Activated CD8-positive, alpha-beta T cell treated with anti-CD3 and anti-CD28 coated beads, Interleukin-2, amount 10 ng/mL, durations not matched to agents 7 days and 5 days (primary cell): ENCODE measurements around the gene CLIC6. TPM values are rescaled to one million over a fixed set of nuclear protein-coding genes. Genes with fewer than 3 reads are reported as not detected.

Experiments
- ATAC-seq: fragments of 150-1000 bp; cut with Tn5 transposase; one replicate; pipeline ENCODE4 v1.10.0; 2021; ENCODE audit warnings: moderate library complexity
- CTCF ChIA-PET: fragments of 350-600 bp; sonication (Branson Sonifier 250); formaldehyde crosslinking; loops from one replicate; lab custom pipeline; 2021; ENCODE audit warnings: antibody characterized with exemption; lab: Charles Lee
- POLR2A ChIA-PET: fragments of 350-600 bp; sonication (Branson Sonifier 250); formaldehyde crosslinking; loops from one replicate; lab custom pipeline; 2021; ENCODE audit warnings: antibody characterized with exemption; lab: Charles Lee
- DNase-seq: peaks from one replicate; pipeline ENCODE4 v3.0.0-alpha.2; 2020
- H3K27ac Mint-ChIP-seq: one replicate; pipeline ENCODE4 v1.8.0; 2021; ENCODE audit warnings: mild to moderate bottlenecking, mixed read lengths
- H3K27me3 Mint-ChIP-seq: one replicate; pipeline ENCODE4 v1.8.0; 2021; ENCODE audit warnings: low read depth, mixed read lengths
- H3K36me3 Mint-ChIP-seq: one replicate; pipeline ENCODE4 v1.8.0; 2021; ENCODE audit warnings: low read depth, mixed read lengths
- H3K4me1 Mint-ChIP-seq: one replicate; pipeline ENCODE4 v1.8.0; 2021; ENCODE audit warnings: low read depth, mixed read lengths
- H3K4me3 Mint-ChIP-seq: one replicate; pipeline ENCODE4 v1.8.0; 2021; ENCODE audit warnings: mild to moderate bottlenecking, mixed read lengths
- H3K9me3 Mint-ChIP-seq: one replicate; pipeline ENCODE4 v1.8.0; 2022; ENCODE audit warnings: mixed read lengths; ENCODE audit not compliant: insufficient read depth
- total RNA-seq, 2 experiments: library from RNA; stranded (reverse); gene quantifications; one replicate each; pipeline ENCODE4 v1.2.3, GENCODE V29; 2021

Gene CLIC6
- total RNA-seq, 2 experiments from 2014 or later = 0.08 to 0.21 TPM

- ATAC-seq (no peak), DNase-seq (no peak)
- Mint-ChIP-seq H3K27me3 (peaks cover 15% of the 10 kb centered on the region), H3K36me3 (peaks cover 5% of the 10 kb centered on the region), H3K4me3 (no peak overlapping the region), H3K9me3 (peaks cover 21% of the 10 kb centered on the region), H3K4me1 (no peaks in the 10 kb centered on the region), H3K27ac (no peak overlapping the region)
- ChIA-PET CTCF (interaction anchor here (1.0 kb wide), 1 partner anchor 8 kb away, joined by 7 read pairs; no protein-coding TSS in a partner anchor), POLR2A (no interaction called here)
These were observed 15.5 kb downstream of the CLIC6 start for GRCh38 chr21:34684174-34684876.

- CTCF ChIA-PET = interaction anchor here (1.7 kb wide), 1 partner anchor 59 kb away, joined by 5 read pairs; no protein-coding TSS in a partner anchor
- Mint-ChIP-seq H3K36me3 (no peaks in the 10 kb centered on the region), H3K27me3 (peaks cover 16% of the 10 kb centered on the region), H3K27ac (no peak overlapping the region), H3K4me1 (no peaks in the 10 kb centered on the region), H3K4me3 (no peak overlapping the region), H3K9me3 (peaks cover 5% of the 10 kb centered on the region)
- no peak for DNase-seq
- ATAC-seq = no peak
- POLR2A ChIA-PET = no interaction called here
These were observed 18.3 kb downstream of the CLIC6 start for GRCh38 chr21:34687065-34687464.

GRCh38 chr21:34687745-34688144 lies 19.0 kb downstream of the CLIC6 start:
- H3K27ac Mint-ChIP-seq = no peak overlapping the region
- peaks cover 19% of the 10 kb centered on the region for H3K27me3 Mint-ChIP-seq
- no peak for ATAC-seq
- H3K4me1 Mint-ChIP-seq = no peaks in the 10 kb centered on the region
- DNase-seq = no peak
- no peaks in the 10 kb centered on the region for H3K36me3 Mint-ChIP-seq
- H3K4me3 Mint-ChIP-seq = no peak overlapping the region
- ChIA-PET POLR2A (no interaction called here), CTCF (interaction anchor here (1.7 kb wide), 1 partner anchor 58 kb away, joined by 5 read pairs; no protein-coding TSS in a partner anchor)
- peaks cover 4% of the 10 kb centered on the region for H3K9me3 Mint-ChIP-seq

- CTCF ChIA-PET = interaction anchor here (1.7 kb wide), 1 partner anchor 57 kb away, joined by 5 read pairs; no protein-coding TSS in a partner anchor
- Mint-ChIP-seq H3K9me3 (peaks cover 2% of the 10 kb centered on the region), H3K36me3 (no peaks in the 10 kb centered on the region), H3K27ac (no peak overlapping the region), H3K4me3 (no peak overlapping the region), H3K4me1 (no peaks in the 10 kb centered on the region), H3K27me3 (peaks cover 21% of the 10 kb centered on the region)
- DNase-seq (no peak), ATAC-seq (no peak)
- POLR2A ChIA-PET = no interaction called here
These were observed 19.4 kb downstream of the CLIC6 start for GRCh38 chr21:34688145-34688544.

- DNase-seq (no peak), ATAC-seq (no peak)
- Mint-ChIP-seq H3K36me3 (no peaks in the 10 kb centered on the region), H3K4me1 (peaks cover 5% of the 10 kb centered on the region), H3K4me3 (no peak overlapping the region), H3K27me3 (peaks cover 18% of the 10 kb centered on the region), H3K27ac (no peak overlapping the region), H3K9me3 (no peaks in the 10 kb centered on the region)
- CTCF ChIA-PET = no interaction called here
- POLR2A ChIA-PET = no interaction called here
These were observed 19.9 kb downstream of the CLIC6 start for GRCh38 chr21:34688715-34689114.

- peaks cover 17% of the 10 kb centered on the region for H3K27me3 Mint-ChIP-seq
- H3K4me3 Mint-ChIP-seq = no peak overlapping the region
- ATAC-seq (no peak), DNase-seq (no peak)
- H3K9me3 Mint-ChIP-seq = no peaks in the 10 kb centered on the region
- CTCF ChIA-PET = interaction anchor here (1.0 kb wide), 1 partner anchor 1150 kb away, joined by 3 read pairs; no protein-coding TSS in a partner anchor
- no peak overlapping the region for H3K27ac Mint-ChIP-seq
- POLR2A ChIA-PET = no interaction called here
- H3K4me1 Mint-ChIP-seq = peaks cover 5% of the 10 kb centered on the region
- no peaks in the 10 kb centered on the region for H3K36me3 Mint-ChIP-seq
These were observed 21.4 kb downstream of the CLIC6 start for GRCh38 chr21:34690041-34690792.

- DNase-seq = no peak
- no peak for ATAC-seq
- peaks cover 18% of the 10 kb centered on the region for H3K27me3 Mint-ChIP-seq
- H3K36me3 Mint-ChIP-seq = no peaks in the 10 kb centered on the region
- H3K4me1 Mint-ChIP-seq = peaks cover 5% of the 10 kb centered on the region
- no peaks in the 10 kb centered on the region for H3K9me3 Mint-ChIP-seq
- CTCF ChIA-PET = interaction anchor here (1.0 kb wide), 1 partner anchor 1149 kb away, joined by 3 read pairs; no protein-coding TSS in a partner anchor
- H3K4me3 Mint-ChIP-seq = no peak overlapping the region
- POLR2A ChIA-PET = no interaction called here
- H3K27ac Mint-ChIP-seq = no peak overlapping the region
These were observed 22.0 kb downstream of the CLIC6 start for GRCh38 chr21:34690793-34691175.

GRCh38 chr21:34691390-34692032 lies 22.7 kb downstream of the CLIC6 start:
- ATAC-seq = no peak
- Mint-ChIP-seq H3K27ac (no peak overlapping the region), H3K27me3 (peaks cover 18% of the 10 kb centered on the region), H3K36me3 (no peaks in the 10 kb centered on the region), H3K9me3 (no peaks in the 10 kb centered on the region), H3K4me1 (peaks cover 5% of the 10 kb centered on the region), H3K4me3 (no peak overlapping the region)
- POLR2A ChIA-PET = no interaction called here
- CTCF ChIA-PET = interaction anchor here (1.0 to 2.2 kb wide), 5 partner anchors 13 to 1149 kb away, joined by 3 to 16 read pairs (median 6); no protein-coding TSS in a partner anchor
- no peak for DNase-seq

- Mint-ChIP-seq H3K9me3 (no peaks in the 10 kb centered on the region), H3K27ac (no peak overlapping the region), H3K4me3 (no peak overlapping the region), H3K4me1 (peaks cover 5% of the 10 kb centered on the region), H3K27me3 (peaks cover 18% of the 10 kb centered on the region), H3K36me3 (no peaks in the 10 kb centered on the region)
- no peak for DNase-seq
- CTCF ChIA-PET = interaction anchor here (0.7 to 2.2 kb wide), 24 partner anchors 8 to 1336 kb away, joined by 3 to 17 read pairs (median 4); no protein-coding TSS in a partner anchor
- POLR2A ChIA-PET = interaction anchor here (0.6 kb wide), 1 partner anchor 62 kb away, joined by 3 read pairs; no protein-coding TSS in a partner anchor
- no peak for ATAC-seq
These were observed 23.7 kb downstream of the CLIC6 start for GRCh38 chr21:34692458-34693020.

- Mint-ChIP-seq H3K27me3 (peaks cover 18% of the 10 kb centered on the region), H3K27ac (no peak overlapping the region), H3K4me3 (no peak overlapping the region), H3K4me1 (peaks cover 5% of the 10 kb centered on the region), H3K9me3 (no peaks in the 10 kb centered on the region), H3K36me3 (no peaks in the 10 kb centered on the region)
- ChIA-PET POLR2A (interaction anchor here (0.7 kb wide), 1 partner anchor 1624 kb away, joined by 3 read pairs; no protein-coding TSS in a partner anchor), CTCF (interaction anchor here (0.6 to 2.2 kb wide), 33 partner anchors 9 to 1335 kb away, joined by 3 to 17 read pairs (median 4); no protein-coding TSS in a partner anchor)
- ATAC-seq (peak; percentile 30), DNase-seq (peak; percentile 65)
These were observed 24.5 kb downstream of the CLIC6 start for GRCh38 chr21:34693192-34693810.

- peaks cover 14% of the 10 kb centered on the region for H3K27me3 Mint-ChIP-seq
- ATAC-seq (no peak), DNase-seq (no peak)
- peaks cover 5% of the 10 kb centered on the region for H3K4me1 Mint-ChIP-seq
- no peak overlapping the region for H3K4me3 Mint-ChIP-seq
- H3K9me3 Mint-ChIP-seq = no peaks in the 10 kb centered on the region
- POLR2A ChIA-PET = no interaction called here
- H3K36me3 Mint-ChIP-seq = no peaks in the 10 kb centered on the region
- CTCF ChIA-PET = no interaction called here
- no peak overlapping the region for H3K27ac Mint-ChIP-seq
These were observed 26.6 kb downstream of the CLIC6 start for GRCh38 chr21:34695434-34695833.
